Superior temporal gyrus (tissue), 1 donor: ENCODE measurements around the gene RPAP2.

ENCODE experiments used
- DNase-seq: peaks from one replicate; pipeline ENCODE4 v3.0.0-alpha.2; 2016; ENCODE audit errors: extremely low spot score

The RPAP2 gene

GRCh38 chr1:92447033-92447681, 148.3 kb downstream of the RPAP2 start:
- no peak for DNase-seq

GRCh38 chr1:92447976-92448375, 149.1 kb downstream of the RPAP2 start:
- DNase-seq = no peak
